Colonic mucosa (tissue), 4 donors: Measurements from ENCODE around the gene SUGP1. TPM values are rescaled to one million over a fixed set of nuclear protein-coding genes. Genes with fewer than 3 reads are reported as not detected.

ENCODE experiments used
- DNase-seq: peaks from one replicate; pipeline ENCODE4 v3.0.0-alpha.2; 2020
- H3K27ac ChIP-seq: fragments of 200-600 bp; one replicate; pipeline ENCODE4 v1.8.0; 2021
- H3K27me3 ChIP-seq: fragments of 200-600 bp; one replicate; pipeline ENCODE4 v1.8.0; 2021
- H3K36me3 ChIP-seq: fragments of 200-600 bp; one replicate; pipeline ENCODE4 v1.8.0; 2021
- H3K4me1 ChIP-seq: fragments of 200-600 bp; one replicate; pipeline ENCODE4 v1.8.0; 2021; ENCODE audit warnings: mild to moderate bottlenecking
- H3K4me3 ChIP-seq: fragments of 200-600 bp; one replicate; pipeline ENCODE4 v1.8.0; 2021
- H3K9ac ChIP-seq, 2 donors: one replicate each; pipeline ENCODE4 v1.7.0; 2013; ENCODE audit warnings: control low read depth in 2 of 2, low read depth in 2 of 2, low read length in 2 of 2
- H3K9me3 ChIP-seq: fragments of 200-600 bp; one replicate; pipeline ENCODE4 v1.8.0; 2021
- CTCF ChIP-seq: fragments of 200-600 bp; IDR thresholded peaks from one replicate; pipeline ENCODE4 v1.8.0; 2022; ENCODE audit warnings: antibody characterized with exemption, mild to moderate bottlenecking
- intact Hi-C: fragments of 100-400 bp; cut with DNase I; formaldehyde crosslinking; loops from one replicate; pipeline ENCODE4 v1.14.1; 2022
- total RNA-seq, 2 donors: library from RNA; stranded (reverse); fragmentation: NEBNext Ultra II Directional in 1 of 2; extraction: Animal tissue kit (Norgen Biotek cat#: 25700) in 1 of 2; gene quantifications; one replicate each; pipeline ENCODE4 v1.2.1, GENCODE V29; 2021
- donor health status: healthy.
- donor health status: DM: no; HTN: no; CAD: no.
- donor health status: DM: no; HTN: no; CAD: no.

Gene SUGP1
- total RNA-seq, 2 donors from 2014 or later = 33.2 to 54.7 TPM

- no peaks in the 10 kb centered on the region for H3K9me3 ChIP-seq
- H3K4me1 ChIP-seq = peaks cover 3% of the 10 kb centered on the region
- peak overlapping the region; percentile 76 for H3K27ac ChIP-seq
- H3K36me3 ChIP-seq = no peaks in the 10 kb centered on the region
- no peaks in the 10 kb centered on the region for H3K27me3 ChIP-seq
- intact Hi-C loops = no loop called here
- peak; percentile 26 for DNase-seq
- peak overlapping the region; percentile 92 to 100 for H3K9ac ChIP-seq
- peak overlapping the region; percentile 97 for H3K4me3 ChIP-seq
- no peak for TF ChIP-seq CTCF
Observed at GRCh38 chr19:19321141-19321577, 850 bp upstream of the SUGP1 start.

DNA sequence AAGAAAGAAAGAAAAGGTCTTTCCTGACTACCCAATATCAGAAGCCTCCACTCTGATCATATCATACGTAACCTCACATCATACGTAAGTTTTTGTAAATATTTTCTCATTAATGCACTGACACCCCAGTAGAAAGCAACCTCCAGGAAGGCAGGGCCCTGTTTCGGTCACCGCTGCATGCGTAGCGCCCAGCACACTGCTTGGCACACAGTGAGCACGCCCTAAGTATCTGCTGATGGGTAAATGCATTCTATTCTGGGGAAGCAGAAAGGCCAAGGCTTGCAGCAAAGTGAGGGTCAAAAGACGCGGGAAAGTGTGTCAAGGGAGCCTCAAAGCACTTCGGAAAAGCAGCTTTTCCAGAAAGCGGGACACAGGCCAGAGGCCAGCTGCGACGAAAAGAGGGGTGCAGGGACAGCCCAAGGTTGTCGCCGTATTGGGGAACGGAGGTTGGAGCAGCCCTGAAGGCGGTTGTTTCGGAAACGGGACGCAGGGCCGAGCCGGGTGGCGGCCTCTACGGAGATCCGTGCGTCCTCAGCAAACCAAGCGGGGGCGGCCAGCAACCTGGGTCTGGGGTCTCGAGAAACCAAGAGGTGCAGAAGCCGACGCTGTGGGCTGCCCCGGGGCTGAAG is 463 bp downstream of the SUGP1 start:
- intact Hi-C loops = no loop called here
- Histone ChIP-seq H3K4me1 (peaks cover 3% of the 10 kb centered on the region), H3K9ac (peak overlapping the region; percentile 92 to 100), H3K27ac (peak overlapping the region; percentile 76), H3K4me3 (peak overlapping the region; percentile 97), H3K36me3 (no peaks in the 10 kb centered on the region), H3K9me3 (no peaks in the 10 kb centered on the region), H3K27me3 (no peaks in the 10 kb centered on the region)
- DNase-seq = peak; percentile 25
- TF ChIP-seq CTCF = no peak

DNA sequence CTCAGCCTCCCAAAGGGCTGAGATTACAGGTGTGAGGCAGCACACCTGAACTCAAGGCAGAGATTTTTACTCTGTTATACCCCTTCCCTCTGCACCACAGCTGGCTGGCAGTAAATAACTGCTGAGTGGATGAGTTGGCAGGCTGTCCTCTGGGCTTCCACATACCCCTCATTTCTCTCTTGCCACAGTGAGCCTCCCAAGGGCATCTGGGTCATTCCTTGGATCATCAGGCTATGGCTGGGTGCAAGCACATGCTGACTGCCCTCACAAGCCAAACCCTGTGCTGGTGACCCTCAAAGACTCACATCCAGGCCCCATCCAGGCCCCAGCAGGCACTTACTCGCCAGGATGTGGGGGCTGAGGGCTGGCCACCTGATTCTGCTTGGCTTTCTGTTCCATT is 4.2 kb downstream of the SUGP1 start:
- intact Hi-C loops = no loop called here
- Histone ChIP-seq H3K4me3 (no peak overlapping the region), H3K9me3 (no peaks in the 10 kb centered on the region), H3K9ac (no peak overlapping the region), H3K4me1 (peaks cover 3% of the 10 kb centered on the region), H3K27me3 (no peaks in the 10 kb centered on the region), H3K27ac (no peak overlapping the region), H3K36me3 (no peaks in the 10 kb centered on the region)
- no peak for TF ChIP-seq CTCF
- DNase-seq = no peak

DNA sequence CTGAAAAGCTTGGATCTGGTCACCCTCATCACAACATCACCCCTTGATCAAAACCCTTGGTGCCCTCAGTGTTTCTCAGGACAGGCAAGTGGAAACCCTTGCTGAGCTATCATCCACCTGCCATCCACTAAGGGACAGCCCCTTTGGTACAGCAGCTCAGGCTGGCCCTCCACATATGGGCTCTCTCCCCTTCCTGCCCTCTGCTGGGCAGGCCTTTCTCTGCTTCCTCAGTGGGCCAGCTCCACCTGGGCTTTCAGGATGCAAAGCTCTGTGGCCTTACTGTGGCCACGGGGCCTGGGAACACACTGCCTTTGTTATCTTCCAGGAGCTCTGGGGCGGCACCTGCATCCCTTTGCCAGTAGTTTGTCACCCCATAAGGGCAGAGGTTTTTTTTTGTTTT is 4.9 kb downstream of the SUGP1 start:
- Histone ChIP-seq H3K36me3 (no peaks in the 10 kb centered on the region), H3K27me3 (no peaks in the 10 kb centered on the region), H3K4me3 (no peak overlapping the region), H3K4me1 (peaks cover 3% of the 10 kb centered on the region), H3K9ac (no peak overlapping the region), H3K27ac (no peak overlapping the region), H3K9me3 (no peaks in the 10 kb centered on the region)
- intact Hi-C loops = no loop called here
- no peak for DNase-seq
- TF ChIP-seq CTCF = no peak

- intact Hi-C loops = no loop called here
- Histone ChIP-seq H3K9me3 (no peaks in the 10 kb centered on the region), H3K4me1 (no peaks in the 10 kb centered on the region), H3K27me3 (no peaks in the 10 kb centered on the region), H3K27ac (no peak overlapping the region), H3K9ac (no peak overlapping the region), H3K36me3 (no peaks in the 10 kb centered on the region), H3K4me3 (no peak overlapping the region)
- TF ChIP-seq CTCF = no peak
- DNase-seq = no peak
Observed at GRCh38 chr19:19308373-19308772, 11.9 kb downstream of the SUGP1 start.
